HFFc6 (cell line): ENCODE measurements around the gene RNF5. TPM values are rescaled to one million over a fixed set of nuclear protein-coding genes. Genes with fewer than 3 reads are reported as not detected.

Source experiments
- DNase-seq: peaks from one replicate; pipeline ENCODE4 v3.0.0-alpha.2; 2018
- H3K27ac Mint-ChIP-seq: 2 replicates; pipeline ENCODE4 v1.8.0; 2020; ENCODE audit warnings: mild to moderate bottlenecking, mixed read lengths
- H3K27me3 Mint-ChIP-seq: 2 replicates; pipeline ENCODE4 v1.8.0; 2021; ENCODE audit warnings: mild to moderate bottlenecking, moderate library complexity, mixed read lengths; ENCODE audit not compliant: insufficient read depth
- H3K36me3 Mint-ChIP-seq: 2 replicates; pipeline ENCODE4 v1.8.0; 2021; ENCODE audit warnings: low read depth, mixed read lengths
- H3K4me1 Mint-ChIP-seq: 2 replicates; pipeline ENCODE4 v1.8.0; 2020; ENCODE audit warnings: low read depth, mixed read lengths
- H3K4me3 Mint-ChIP-seq: 2 replicates; pipeline ENCODE4 v1.8.0; 2020; ENCODE audit warnings: mild to moderate bottlenecking, moderate library complexity, mixed read lengths
- H3K9me3 Mint-ChIP-seq: 2 replicates; pipeline ENCODE4 v1.8.0; 2020; ENCODE audit warnings: mild to moderate bottlenecking, mixed read lengths
- CTCF ChIP-seq: fragments of 200-600 bp; sonication (generic); IDR thresholded peaks from 2 replicates; pipeline ENCODE4 v1.5.0; 2021; ENCODE audit warnings: antibody characterized with exemption, mild to moderate bottlenecking
- total RNA-seq, 6 experiments: library from RNA; stranded (reverse); fragmentation: NEBNext Ultra II Directional; extraction: Animal tissue kit (Norgen Biotek cat#: 25700); gene quantifications; 2 replicates in 1 of 6; 3 replicates in 5 of 6; pipeline ENCODE4 v1.2.3, GENCODE V29; 2021

Gene RNF5
- total RNA-seq, 6 experiments from 2014 or later, result 30.0 to 37.4 (median 34.7) TPM

- H3K27me3 Mint-ChIP-seq, result peaks cover 2% of the 10 kb centered on the region
- peaks cover 9% of the 10 kb centered on the region for H3K36me3 Mint-ChIP-seq
- no peak for TF ChIP-seq CTCF
- DNase-seq, result no peak
- peak overlapping the region; percentile 96 for H3K4me3 Mint-ChIP-seq
- peaks cover 43% of the 10 kb centered on the region for H3K4me1 Mint-ChIP-seq
- no peaks in the 10 kb centered on the region for H3K9me3 Mint-ChIP-seq
- H3K27ac Mint-ChIP-seq, result no peak overlapping the region
Measured at GRCh38 chr6:32179766-32180405, 1.7 kb downstream of the RNF5 start.

DNA sequence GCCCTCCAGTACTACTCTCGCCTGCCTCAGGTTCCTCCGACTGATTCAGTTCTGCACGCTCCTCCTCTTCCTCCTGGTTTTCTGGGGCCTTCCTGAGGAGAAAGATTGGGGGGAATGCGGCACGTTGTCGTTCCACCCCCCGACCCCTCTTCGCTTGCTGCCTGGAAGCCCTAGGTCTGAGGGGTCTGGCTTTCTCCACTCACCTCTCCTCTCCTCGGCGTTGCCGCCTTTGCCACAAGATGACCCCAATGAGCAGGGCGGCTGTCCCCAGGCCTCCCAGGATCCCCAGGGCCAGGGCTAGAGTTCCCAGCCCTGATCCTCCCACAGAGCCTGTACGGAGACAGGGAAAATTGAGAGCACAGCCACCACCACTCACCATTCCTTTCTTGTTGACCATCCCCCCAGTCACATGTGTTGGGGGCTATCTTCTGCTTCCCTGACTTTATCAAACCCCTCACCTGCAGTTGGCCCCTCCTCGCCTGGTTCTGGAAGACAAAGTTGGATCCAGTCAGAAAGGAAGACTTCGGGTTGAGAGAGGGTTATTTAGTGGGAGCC, 3.0 kb downstream of the RNF5 start:
- DNase-seq, result no peak
- H3K4me3 Mint-ChIP-seq, result no peak overlapping the region
- H3K27ac Mint-ChIP-seq, result peak overlapping the region; percentile 45; the same call in 1 of the 2 replicates
- peaks cover 49% of the 10 kb centered on the region for H3K4me1 Mint-ChIP-seq
- TF ChIP-seq CTCF, result no peak
- H3K9me3 Mint-ChIP-seq, result no peaks in the 10 kb centered on the region
- H3K27me3 Mint-ChIP-seq, result peaks cover 4% of the 10 kb centered on the region
- peaks cover 18% of the 10 kb centered on the region for H3K36me3 Mint-ChIP-seq

- no peak for DNase-seq
- no peak overlapping the region for H3K27ac Mint-ChIP-seq
- peaks cover 22% of the 10 kb centered on the region for H3K36me3 Mint-ChIP-seq
- no peak overlapping the region for H3K4me3 Mint-ChIP-seq
- H3K9me3 Mint-ChIP-seq, result no peaks in the 10 kb centered on the region
- TF ChIP-seq CTCF, result no peak
- peaks cover 49% of the 10 kb centered on the region for H3K4me1 Mint-ChIP-seq
- H3K27me3 Mint-ChIP-seq, result peaks cover 4% of the 10 kb centered on the region
Measured at GRCh38 chr6:32181915-32182529, 3.8 kb downstream of the RNF5 start.

GRCh38 chr6:32182555-32182981, 4.4 kb downstream of the RNF5 start:
- H3K27ac Mint-ChIP-seq, result no peak overlapping the region; the same call in 1 of the 2 replicates
- DNase-seq, result no peak
- H3K36me3 Mint-ChIP-seq, result peaks cover 27% of the 10 kb centered on the region

GRCh38 chr6:32183030-32183429, 4.8 kb downstream of the RNF5 start:
- peaks cover 52% of the 10 kb centered on the region for H3K4me1 Mint-ChIP-seq
- TF ChIP-seq CTCF, result no peak
- H3K9me3 Mint-ChIP-seq, result no peaks in the 10 kb centered on the region
- H3K27ac Mint-ChIP-seq, result peak overlapping the region; percentile 31; the same call in 1 of the 2 replicates
- H3K27me3 Mint-ChIP-seq, result peaks cover 4% of the 10 kb centered on the region
- H3K36me3 Mint-ChIP-seq, result peaks cover 29% of the 10 kb centered on the region
- no peak for DNase-seq
- no peak overlapping the region for H3K4me3 Mint-ChIP-seq

More at GRCh38 chr6:32182555-32182981, 4.4 kb downstream of the RNF5 start:
- H3K27me3 Mint-ChIP-seq, result peaks cover 4% of the 10 kb centered on the region
- no peak overlapping the region for H3K4me3 Mint-ChIP-seq
- H3K9me3 Mint-ChIP-seq, result no peaks in the 10 kb centered on the region
- peaks cover 49% of the 10 kb centered on the region for H3K4me1 Mint-ChIP-seq
- no peak for TF ChIP-seq CTCF
